ENCODE data around the gene WDR74.

WDR74 gene

GRCh38 chr11:62842171-62842741 lies 2.9 kb upstream of the WDR74 start:
- DNase-seq (ENCODE audit: extremely low read depth, low read depth), result no peak
- TF ChIP-seq CTCF (IDR thresholded peaks at IDR 0.05; ENCODE audit: low read depth, low read length), result no peak

GRCh38 chr11:62841361-62842170 lies 2.2 kb upstream of the WDR74 start:
- peak; percentile 99 for DNase-seq (ENCODE audit: extremely low read depth, low read depth)
- no peak for TF ChIP-seq CTCF (IDR thresholded peaks at IDR 0.05; ENCODE audit: low read depth, low read length)

- peak; percentile 39 for DNase-seq (ENCODE audit: extremely low read depth, low read depth)
Measured at GRCh38 chr11:62840721-62841360, 1.5 kb upstream of the WDR74 start.

GRCh38 chr11:62835336-62835735 lies 4.1 kb downstream of the WDR74 start:
- TF ChIP-seq CTCF (IDR thresholded peaks at IDR 0.05; ENCODE audit: low read depth, low read length), result no peak
- no peak for DNase-seq (ENCODE audit: extremely low read depth, low read depth)

GRCh38 chr11:62832336-62833234 lies 6.8 kb downstream of the WDR74 start, which contains the start of gene TEX54:
TEX54 (minus strand) TSS chr11:62832841.
- no peak for TF ChIP-seq CTCF (IDR thresholded peaks at IDR 0.05; ENCODE audit: low read depth, low read length)
- DNase-seq (ENCODE audit: extremely low read depth, low read depth), result no peak

- DNase-seq (ENCODE audit: extremely low read depth, low read depth), result peak; percentile 96
- no peak for TF ChIP-seq CTCF (IDR thresholded peaks at IDR 0.05; ENCODE audit: low read depth, low read length)
Measured at GRCh38 chr11:62831520-62832335, 7.7 kb downstream of the WDR74 start, which contains the start of gene STX5. STX5 (minus strand) TSS chr11:62832051; CDS start chr11:62831243, 808 bp downstream.
